IPS-18a (cell line): Measurements from ENCODE around the gene ADI1.

Experiments
- H3K27ac ChIP-seq: one replicate; pipeline ENCODE4 v1.5.1; 2013; ENCODE audit warnings: low read length
- H3K27me3 ChIP-seq: one replicate; pipeline ENCODE4 v1.6.1; 2013; ENCODE audit warnings: mild to moderate bottlenecking, low read length; ENCODE audit not compliant: control insufficient read depth, insufficient read depth
- H3K36me3 ChIP-seq: one replicate; pipeline ENCODE4 v1.6.1; 2013; ENCODE audit warnings: low read depth, low read length; ENCODE audit not compliant: control insufficient read depth
- H3K4me1 ChIP-seq: one replicate; pipeline ENCODE4 v1.6.1; 2013; ENCODE audit warnings: low read depth, low read length; ENCODE audit not compliant: control insufficient read depth
- H3K4me3 ChIP-seq: one replicate; pipeline ENCODE4 v1.5.1; 2013; ENCODE audit warnings: low read length
- H3K9ac ChIP-seq: one replicate; pipeline ENCODE4 v1.6.1; 2013; ENCODE audit warnings: mild to moderate bottlenecking, low read length, moderate library complexity
- H3K9me3 ChIP-seq: one replicate; pipeline ENCODE4 v1.6.1; 2013; ENCODE audit warnings: low read depth, low read length; ENCODE audit not compliant: control insufficient read depth

Gene ADI1

GRCh38 chr2:3472966-3473365 lies 46.4 kb downstream of the ADI1 start:
- no peak overlapping the region for H3K27ac ChIP-seq
- peaks cover 6% of the 10 kb centered on the region for H3K36me3 ChIP-seq
- peaks cover 6% of the 10 kb centered on the region for H3K4me1 ChIP-seq
- no peak overlapping the region for H3K9ac ChIP-seq
- no peaks in the 10 kb centered on the region for H3K9me3 ChIP-seq
- no peaks in the 10 kb centered on the region for H3K27me3 ChIP-seq
- no peak overlapping the region for H3K4me3 ChIP-seq

- Histone ChIP-seq H3K36me3 (peaks cover 7% of the 10 kb centered on the region), H3K4me3 (no peak overlapping the region), H3K4me1 (peaks cover 6% of the 10 kb centered on the region), H3K9ac (no peak overlapping the region), H3K27ac (no peak overlapping the region), H3K9me3 (no peaks in the 10 kb centered on the region), H3K27me3 (no peaks in the 10 kb centered on the region)
Measured at GRCh38 chr2:3472296-3472695, 47.0 kb downstream of the ADI1 start.

- Histone ChIP-seq H3K4me1 (peaks cover 6% of the 10 kb centered on the region), H3K9ac (no peak overlapping the region), H3K36me3 (peaks cover 7% of the 10 kb centered on the region), H3K27me3 (no peaks in the 10 kb centered on the region), H3K9me3 (no peaks in the 10 kb centered on the region), H3K27ac (no peak overlapping the region), H3K4me3 (no peak overlapping the region)
Measured at GRCh38 chr2:3470856-3471737, 48.2 kb downstream of the ADI1 start.

GRCh38 chr2:3470166-3470651 lies 49.1 kb downstream of the ADI1 start:
- H3K9me3 ChIP-seq = no peaks in the 10 kb centered on the region
- no peak overlapping the region for H3K4me3 ChIP-seq
- peaks cover 7% of the 10 kb centered on the region for H3K36me3 ChIP-seq
- no peak overlapping the region for H3K9ac ChIP-seq
- H3K27me3 ChIP-seq = no peaks in the 10 kb centered on the region
- peaks cover 6% of the 10 kb centered on the region for H3K4me1 ChIP-seq
- no peak overlapping the region for H3K27ac ChIP-seq

- no peak overlapping the region for H3K27ac ChIP-seq
- no peak overlapping the region for H3K9ac ChIP-seq
- no peaks in the 10 kb centered on the region for H3K27me3 ChIP-seq
- peaks cover 6% of the 10 kb centered on the region for H3K4me1 ChIP-seq
- peaks cover 7% of the 10 kb centered on the region for H3K36me3 ChIP-seq
- no peaks in the 10 kb centered on the region for H3K9me3 ChIP-seq
- H3K4me3 ChIP-seq = no peak overlapping the region
Measured at GRCh38 chr2:3469486-3469885, 49.8 kb downstream of the ADI1 start.

GRCh38 chr2:3468296-3468988 lies 50.9 kb downstream of the ADI1 start:
- H3K4me3 ChIP-seq = no peak overlapping the region
- H3K36me3 ChIP-seq = peaks cover 7% of the 10 kb centered on the region
- no peak overlapping the region for H3K27ac ChIP-seq
- peaks cover 6% of the 10 kb centered on the region for H3K4me1 ChIP-seq
- no peak overlapping the region for H3K9ac ChIP-seq
- no peaks in the 10 kb centered on the region for H3K27me3 ChIP-seq
- H3K9me3 ChIP-seq = no peaks in the 10 kb centered on the region

- peaks cover 6% of the 10 kb centered on the region for H3K4me1 ChIP-seq
- peaks cover 7% of the 10 kb centered on the region for H3K36me3 ChIP-seq
- no peak overlapping the region for H3K4me3 ChIP-seq
- H3K9ac ChIP-seq = no peak overlapping the region
- H3K27me3 ChIP-seq = no peaks in the 10 kb centered on the region
- H3K27ac ChIP-seq = no peak overlapping the region
- no peaks in the 10 kb centered on the region for H3K9me3 ChIP-seq
Measured at GRCh38 chr2:3467654-3468053, 51.7 kb downstream of the ADI1 start.

GRCh38 chr2:3466966-3467365 lies 52.4 kb downstream of the ADI1 start:
- Histone ChIP-seq H3K36me3 (peaks cover 7% of the 10 kb centered on the region), H3K9me3 (no peaks in the 10 kb centered on the region), H3K4me1 (peaks cover 10% of the 10 kb centered on the region), H3K27ac (no peak overlapping the region), H3K9ac (no peak overlapping the region), H3K4me3 (no peak overlapping the region), H3K27me3 (no peaks in the 10 kb centered on the region)

- H3K4me1 ChIP-seq = peaks cover 12% of the 10 kb centered on the region
- H3K27ac ChIP-seq = no peak overlapping the region
Measured at GRCh38 chr2:3466482-3466863, 52.9 kb downstream of the ADI1 start.

GRCh38 chr2:3465844-3466481 lies 53.4 kb downstream of the ADI1 start:
- H3K4me1 ChIP-seq = peaks cover 12% of the 10 kb centered on the region
- H3K27me3 ChIP-seq = no peaks in the 10 kb centered on the region
- no peaks in the 10 kb centered on the region for H3K9me3 ChIP-seq
- no peak overlapping the region for H3K27ac ChIP-seq
- no peak overlapping the region for H3K4me3 ChIP-seq
- no peak overlapping the region for H3K9ac ChIP-seq
- peaks cover 7% of the 10 kb centered on the region for H3K36me3 ChIP-seq

More at GRCh38 chr2:3466482-3466863, 52.9 kb downstream of the ADI1 start:
- Histone ChIP-seq H3K4me3 (no peak overlapping the region), H3K9ac (no peak overlapping the region), H3K9me3 (no peaks in the 10 kb centered on the region), H3K27me3 (no peaks in the 10 kb centered on the region), H3K36me3 (peaks cover 7% of the 10 kb centered on the region)

- H3K27ac ChIP-seq = no peak overlapping the region
- no peaks in the 10 kb centered on the region for H3K9me3 ChIP-seq
- H3K4me1 ChIP-seq = peaks cover 12% of the 10 kb centered on the region
- H3K9ac ChIP-seq = no peak overlapping the region
- H3K4me3 ChIP-seq = no peak overlapping the region
- peaks cover 7% of the 10 kb centered on the region for H3K36me3 ChIP-seq
- no peaks in the 10 kb centered on the region for H3K27me3 ChIP-seq
Measured at GRCh38 chr2:3465328-3465727, 54.0 kb downstream of the ADI1 start.
